ENCODE measurements around the gene DCLK3.

DNA sequence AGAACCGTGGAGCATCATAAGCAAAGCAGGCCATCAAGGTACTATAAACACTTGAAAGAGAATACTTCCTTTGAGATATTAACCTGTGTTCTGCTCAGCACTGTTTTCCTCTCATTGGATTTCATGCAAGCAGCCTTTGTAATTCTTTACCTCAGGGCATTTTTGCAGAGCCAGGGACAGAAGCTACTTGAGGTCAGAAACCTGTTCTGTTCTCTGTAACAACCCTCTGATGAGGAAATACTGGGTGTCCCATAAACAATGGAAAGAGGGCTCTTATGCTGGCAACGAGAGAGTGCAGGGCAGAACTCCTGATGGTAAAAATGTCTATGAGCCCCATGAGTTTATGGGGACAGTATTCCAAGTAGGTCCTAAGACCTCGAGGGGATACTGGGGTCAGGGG is 66.0 kb downstream of the DCLK3 start:
- TF ChIP-seq, protein P1, sequence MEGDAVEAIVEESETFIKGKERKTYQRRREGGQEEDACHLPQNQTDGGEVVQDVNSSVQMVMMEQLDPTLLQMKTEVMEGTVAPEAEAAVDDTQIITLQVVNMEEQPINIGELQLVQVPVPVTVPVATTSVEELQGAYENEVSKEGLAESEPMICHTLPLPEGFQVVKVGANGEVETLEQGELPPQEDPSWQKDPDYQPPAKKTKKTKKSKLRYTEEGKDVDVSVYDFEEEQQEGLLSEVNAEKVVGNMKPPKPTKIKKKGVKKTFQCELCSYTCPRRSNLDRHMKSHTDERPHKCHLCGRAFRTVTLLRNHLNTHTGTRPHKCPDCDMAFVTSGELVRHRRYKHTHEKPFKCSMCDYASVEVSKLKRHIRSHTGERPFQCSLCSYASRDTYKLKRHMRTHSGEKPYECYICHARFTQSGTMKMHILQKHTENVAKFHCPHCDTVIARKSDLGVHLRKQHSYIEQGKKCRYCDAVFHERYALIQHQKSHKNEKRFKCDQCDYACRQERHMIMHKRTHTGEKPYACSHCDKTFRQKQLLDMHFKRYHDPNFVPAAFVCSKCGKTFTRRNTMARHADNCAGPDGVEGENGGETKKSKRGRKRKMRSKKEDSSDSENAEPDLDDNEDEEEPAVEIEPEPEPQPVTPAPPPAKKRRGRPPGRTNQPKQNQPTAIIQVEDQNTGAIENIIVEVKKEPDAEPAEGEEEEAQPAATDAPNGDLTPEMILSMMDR (IDR thresholded peaks at IDR 0.05; ENCODE audit: low read length), result no peak
- TF ChIP-seq EZH2 (optimal IDR thresholded peaks at IDR 0.05; ENCODE audit: low read depth, low read length) (no peak), EZH2phosphoT487 (IDR thresholded peaks at IDR 0.05; ENCODE audit: low read length) (no peak)

Measured in MM.1S (cell line).